Measurements from ENCODE around the gene RTL1. TPM values are rescaled to one million over a fixed set of nuclear protein-coding genes. Genes with fewer than 3 reads are reported as not detected.

RTL1 gene
- total and polyA plus RNA-seq, 2 donors (not counting 1 experiment from before 2014, with no cell fraction given): not detected

DNA sequence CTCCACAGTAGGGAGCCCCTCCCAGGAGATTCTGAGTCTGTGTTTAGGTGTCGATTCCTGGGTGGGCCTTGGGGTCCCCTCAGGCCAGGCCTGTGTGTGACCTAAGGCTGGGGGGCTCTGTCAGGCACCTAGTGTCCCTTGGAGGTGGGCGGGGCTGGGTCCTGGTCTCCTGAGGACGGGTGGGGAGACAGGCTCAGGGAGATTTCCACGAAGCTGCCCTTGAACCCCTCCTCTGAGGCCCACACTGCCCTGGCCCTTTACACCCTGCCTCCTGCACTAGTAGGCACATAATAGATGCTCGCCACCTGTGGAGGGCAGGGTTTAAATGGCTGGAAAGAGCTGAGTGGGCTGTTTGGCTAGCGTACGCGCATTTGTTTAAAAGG is 44.7 kb downstream of the RTL1 start:
- Histone ChIP-seq H3K27ac (ENCODE audit: insufficient read depth, low read length) (no peak overlapping the region), H3K4me2 (ENCODE audit: extremely low read depth, insufficient read depth, low read length) (no peak overlapping the region), H3K4me3 (replicated peaks in 1 of 4; ENCODE audit: control extremely low read depth in 1 of 4, insufficient read depth in 1 of 4, low read depth in 3 of 4, low read length in 4 of 4) (no peak overlapping the region), H3K27me3 (ENCODE audit: control insufficient read depth, insufficient read depth, low read length) (no peaks in the 10 kb centered on the region), H3K9me3 (ENCODE audit: control insufficient read depth, insufficient read depth, low read depth, low read length) (no peaks in the 10 kb centered on the region), H2AFZ (ENCODE audit: low read length) (no peak overlapping the region), H4K20me1 (ENCODE audit: control insufficient read depth, extremely low read depth, insufficient read depth, low read length) (no peaks in the 10 kb centered on the region), H3K4me1 (ENCODE audit: control insufficient read depth, extremely low read depth, insufficient read depth, low read length) (no peaks in the 10 kb centered on the region), H3K36me3 (ENCODE audit: control insufficient read depth, insufficient read depth, low read length) (no peaks in the 10 kb centered on the region), H3K79me2 (ENCODE audit: control insufficient read depth, insufficient read depth, low read length) (peaks cover 16% of the 10 kb centered on the region), H3K9ac (ENCODE audit: insufficient read depth, low read length) (no peak overlapping the region)
- TF ChIP-seq, protein P1, sequence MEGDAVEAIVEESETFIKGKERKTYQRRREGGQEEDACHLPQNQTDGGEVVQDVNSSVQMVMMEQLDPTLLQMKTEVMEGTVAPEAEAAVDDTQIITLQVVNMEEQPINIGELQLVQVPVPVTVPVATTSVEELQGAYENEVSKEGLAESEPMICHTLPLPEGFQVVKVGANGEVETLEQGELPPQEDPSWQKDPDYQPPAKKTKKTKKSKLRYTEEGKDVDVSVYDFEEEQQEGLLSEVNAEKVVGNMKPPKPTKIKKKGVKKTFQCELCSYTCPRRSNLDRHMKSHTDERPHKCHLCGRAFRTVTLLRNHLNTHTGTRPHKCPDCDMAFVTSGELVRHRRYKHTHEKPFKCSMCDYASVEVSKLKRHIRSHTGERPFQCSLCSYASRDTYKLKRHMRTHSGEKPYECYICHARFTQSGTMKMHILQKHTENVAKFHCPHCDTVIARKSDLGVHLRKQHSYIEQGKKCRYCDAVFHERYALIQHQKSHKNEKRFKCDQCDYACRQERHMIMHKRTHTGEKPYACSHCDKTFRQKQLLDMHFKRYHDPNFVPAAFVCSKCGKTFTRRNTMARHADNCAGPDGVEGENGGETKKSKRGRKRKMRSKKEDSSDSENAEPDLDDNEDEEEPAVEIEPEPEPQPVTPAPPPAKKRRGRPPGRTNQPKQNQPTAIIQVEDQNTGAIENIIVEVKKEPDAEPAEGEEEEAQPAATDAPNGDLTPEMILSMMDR (conservative IDR thresholded peaks at IDR 0.05 in 1 of 2, IDR thresholded peaks at IDR 0.05 in 1 of 2; ENCODE audit: low read depth in 1 of 2, low read length in 2 of 2): no peak
- TF ChIP-seq EZH2 (IDR thresholded peaks at IDR 0.05; ENCODE audit: low read length, missing control alignments): no peak
- DNase-seq (ENCODE audit: low read depth in 2 of 2): no peak

DNA sequence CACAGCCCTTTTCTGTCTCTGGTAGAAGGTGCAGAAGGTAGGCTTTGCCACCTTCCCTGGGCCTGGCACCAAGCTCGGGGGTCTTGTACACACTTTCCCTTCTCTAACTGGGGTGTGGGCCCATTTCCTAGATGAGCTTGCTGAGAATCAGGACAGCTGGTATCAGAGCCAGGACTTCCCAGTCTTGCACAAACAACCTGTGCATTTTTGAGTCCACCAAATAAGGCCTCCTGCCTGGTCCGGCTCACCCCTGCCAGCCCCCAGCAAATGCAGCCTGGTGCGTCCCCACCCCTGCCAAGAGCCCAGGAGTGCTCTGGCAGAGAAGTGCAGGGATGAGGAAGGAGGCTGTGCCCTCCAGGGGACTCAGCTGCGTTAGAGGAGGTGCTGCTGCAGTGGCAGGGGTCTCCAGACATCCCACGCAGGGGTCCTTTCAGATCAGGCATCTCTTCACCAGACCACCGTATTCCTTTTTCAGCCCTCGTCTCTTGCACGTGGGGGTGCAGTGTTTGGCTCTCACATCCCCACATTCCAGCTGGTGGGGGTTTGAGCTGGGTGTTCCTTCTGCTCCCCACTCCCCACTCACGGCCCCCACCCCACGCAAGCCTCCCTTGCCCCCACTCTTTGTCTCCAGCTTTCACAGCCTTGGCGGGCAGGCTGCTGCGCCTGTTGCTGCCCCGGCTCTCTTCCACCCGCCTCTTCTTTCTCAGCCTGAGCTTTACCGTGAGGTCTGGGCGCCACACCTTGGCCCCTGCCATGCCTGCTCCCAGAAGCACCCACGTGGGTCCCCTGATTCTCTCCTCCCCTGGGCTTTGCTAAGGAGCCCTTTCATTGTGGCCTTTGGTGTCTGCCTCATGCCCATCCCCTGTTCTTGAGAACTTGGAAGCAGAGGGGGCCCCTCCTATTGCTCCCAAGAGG is 45.3 kb downstream of the RTL1 start:
- Histone ChIP-seq H4K20me1 (ENCODE audit: control insufficient read depth, extremely low read depth, insufficient read depth, low read length) (no peaks in the 10 kb centered on the region), H3K36me3 (ENCODE audit: control insufficient read depth, insufficient read depth, low read length) (no peaks in the 10 kb centered on the region), H3K9me3 (ENCODE audit: control insufficient read depth, insufficient read depth, low read depth, low read length) (no peaks in the 10 kb centered on the region), H3K9ac (ENCODE audit: insufficient read depth, low read length) (no peak overlapping the region), H3K27ac (ENCODE audit: insufficient read depth, low read length) (no peak overlapping the region), H2AFZ (ENCODE audit: low read length) (no peak overlapping the region), H3K79me2 (ENCODE audit: control insufficient read depth, insufficient read depth, low read length) (peaks cover 16% of the 10 kb centered on the region), H3K4me1 (ENCODE audit: control insufficient read depth, extremely low read depth, insufficient read depth, low read length) (no peaks in the 10 kb centered on the region), H3K4me2 (ENCODE audit: extremely low read depth, insufficient read depth, low read length) (no peak overlapping the region), H3K4me3 (replicated peaks in 1 of 4; ENCODE audit: control extremely low read depth in 1 of 4, insufficient read depth in 1 of 4, low read depth in 3 of 4, low read length in 4 of 4) (no peak overlapping the region), H3K27me3 (ENCODE audit: control insufficient read depth, insufficient read depth, low read length) (no peaks in the 10 kb centered on the region)
- no peak for TF ChIP-seq EZH2 (IDR thresholded peaks at IDR 0.05; ENCODE audit: low read length, missing control alignments)
- TF ChIP-seq, protein P1 (conservative IDR thresholded peaks at IDR 0.05 in 1 of 2, IDR thresholded peaks at IDR 0.05 in 1 of 2; ENCODE audit: low read depth in 1 of 2, low read length in 2 of 2): no peak
- DNase-seq (ENCODE audit: low read depth in 2 of 2): no peak

DNA sequence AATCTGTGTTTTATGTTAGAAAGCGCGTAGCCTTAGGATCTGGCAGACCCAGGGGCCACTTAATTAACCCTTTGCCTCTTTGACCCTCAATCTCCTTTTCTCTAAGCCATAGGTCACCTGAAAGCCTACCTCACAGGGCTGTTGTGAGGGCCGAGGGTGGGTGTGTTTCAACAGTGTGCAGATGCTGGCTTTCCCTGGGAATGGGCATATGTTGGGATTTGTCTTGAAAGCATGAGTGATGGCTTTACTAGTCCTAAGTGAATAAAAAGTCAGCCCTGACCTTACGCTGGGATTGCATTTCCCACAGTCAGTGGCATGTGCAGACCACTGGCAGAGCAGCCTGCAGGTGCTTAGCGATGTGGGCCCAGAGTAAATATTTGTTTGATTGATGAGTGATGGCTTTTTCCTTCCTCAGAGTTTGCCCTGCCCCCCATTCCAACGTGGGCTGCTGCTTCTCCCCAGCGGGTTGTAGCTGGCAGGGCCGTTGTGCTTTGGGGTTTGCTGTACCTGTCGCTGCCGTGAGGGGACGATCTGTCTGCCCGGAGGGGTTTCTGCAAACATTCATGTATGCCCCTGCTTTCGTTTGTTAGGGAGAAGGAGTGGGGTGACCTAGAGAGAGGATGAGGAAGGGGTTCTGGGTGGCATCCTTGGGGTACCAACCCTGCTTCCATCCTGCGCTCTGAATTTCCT is 46.1 kb downstream of the RTL1 start:
- no peak for DNase-seq (ENCODE audit: low read depth in 2 of 2)
- Histone ChIP-seq H3K9ac (ENCODE audit: insufficient read depth, low read length) (no peak overlapping the region), H3K27me3 (ENCODE audit: control insufficient read depth, insufficient read depth, low read length) (no peaks in the 10 kb centered on the region), H3K27ac (ENCODE audit: insufficient read depth, low read length) (no peak overlapping the region), H2AFZ (ENCODE audit: low read length) (no peak overlapping the region), H3K4me3 (replicated peaks in 1 of 4; ENCODE audit: control extremely low read depth in 1 of 4, insufficient read depth in 1 of 4, low read depth in 3 of 4, low read length in 4 of 4) (no peak overlapping the region), H3K79me2 (ENCODE audit: control insufficient read depth, insufficient read depth, low read length) (peaks cover 16% of the 10 kb centered on the region), H3K36me3 (ENCODE audit: control insufficient read depth, insufficient read depth, low read length) (no peaks in the 10 kb centered on the region), H3K4me1 (ENCODE audit: control insufficient read depth, extremely low read depth, insufficient read depth, low read length) (no peaks in the 10 kb centered on the region), H4K20me1 (ENCODE audit: control insufficient read depth, extremely low read depth, insufficient read depth, low read length) (no peaks in the 10 kb centered on the region), H3K4me2 (ENCODE audit: extremely low read depth, insufficient read depth, low read length) (no peak overlapping the region), H3K9me3 (ENCODE audit: control insufficient read depth, insufficient read depth, low read depth, low read length) (no peaks in the 10 kb centered on the region)
- TF ChIP-seq, protein P1 (conservative IDR thresholded peaks at IDR 0.05 in 1 of 2, IDR thresholded peaks at IDR 0.05 in 1 of 2; ENCODE audit: low read depth in 1 of 2, low read length in 2 of 2): no peak
- TF ChIP-seq EZH2 (IDR thresholded peaks at IDR 0.05; ENCODE audit: low read length, missing control alignments): no peak

Measured in fibroblast of lung (primary cell).